Right atrium auricular region (tissue), 2 donors: Measurements from ENCODE around the gene ABCC2. TPM values are rescaled to one million over a fixed set of nuclear protein-coding genes. Genes with fewer than 3 reads are reported as not detected.

ENCODE experiments used
- DNase-seq: peaks from one replicate; pipeline ENCODE4 v3.0.0-alpha.2; 2019; ENCODE audit warnings: low spot score
- H3K27ac ChIP-seq, 2 donors: fragments of 200-600 bp; sonication (generic); 1 replicate in 1 of 2; 2 replicates in 1 of 2; pipeline ENCODE4 v1.5.1; 2016 to 2019
- H3K27me3 ChIP-seq, 2 donors: fragments of 200-600 bp; sonication (generic); one replicate each; pipeline versions ENCODE4 v1.5.1 to v1.6.0; 2017 to 2019
- H3K36me3 ChIP-seq: fragments of 200-600 bp; sonication (generic); one replicate; pipeline ENCODE4 v1.5.1; 2016
- H3K4me1 ChIP-seq, 2 donors: fragments of 200-600 bp; sonication (generic); one replicate each; pipeline versions ENCODE4 v1.5.1 to v1.6.0; 2017 to 2019
- H3K4me3 ChIP-seq, 2 donors: fragments of 200-600 bp; sonication (generic); 1 replicate in 1 of 2; 2 replicates in 1 of 2; pipeline ENCODE4 v1.5.1; 2017 to 2019; ENCODE audit warnings: mild to moderate bottlenecking in 1 of 2, moderate library complexity in 1 of 2
- H3K9me3 ChIP-seq, 2 donors: fragments of 200-600 bp; sonication (generic); one replicate each; pipeline ENCODE4 v1.5.1; 2019
- total RNA-seq, 2 donors: library from RNA; depleted of rRNA; stranded (reverse); fragments of >200 nt; gene quantifications; one replicate each; pipeline ENCODE4 v1.1.0, GENCODE V29; 2016
- TF ChIP-seq, protein P1 (sequence below), 2 donors: fragments of 200-600 bp; sonication (generic); IDR thresholded peaks; one replicate each; pipeline ENCODE4 v1.5.1; 2019; ENCODE audit warnings: antibody characterized with exemption in 2 of 2

Gene ABCC2
- total RNA-seq, 2 donors from 2014 or later, result 0.15 to 0.28 TPM

DNA sequence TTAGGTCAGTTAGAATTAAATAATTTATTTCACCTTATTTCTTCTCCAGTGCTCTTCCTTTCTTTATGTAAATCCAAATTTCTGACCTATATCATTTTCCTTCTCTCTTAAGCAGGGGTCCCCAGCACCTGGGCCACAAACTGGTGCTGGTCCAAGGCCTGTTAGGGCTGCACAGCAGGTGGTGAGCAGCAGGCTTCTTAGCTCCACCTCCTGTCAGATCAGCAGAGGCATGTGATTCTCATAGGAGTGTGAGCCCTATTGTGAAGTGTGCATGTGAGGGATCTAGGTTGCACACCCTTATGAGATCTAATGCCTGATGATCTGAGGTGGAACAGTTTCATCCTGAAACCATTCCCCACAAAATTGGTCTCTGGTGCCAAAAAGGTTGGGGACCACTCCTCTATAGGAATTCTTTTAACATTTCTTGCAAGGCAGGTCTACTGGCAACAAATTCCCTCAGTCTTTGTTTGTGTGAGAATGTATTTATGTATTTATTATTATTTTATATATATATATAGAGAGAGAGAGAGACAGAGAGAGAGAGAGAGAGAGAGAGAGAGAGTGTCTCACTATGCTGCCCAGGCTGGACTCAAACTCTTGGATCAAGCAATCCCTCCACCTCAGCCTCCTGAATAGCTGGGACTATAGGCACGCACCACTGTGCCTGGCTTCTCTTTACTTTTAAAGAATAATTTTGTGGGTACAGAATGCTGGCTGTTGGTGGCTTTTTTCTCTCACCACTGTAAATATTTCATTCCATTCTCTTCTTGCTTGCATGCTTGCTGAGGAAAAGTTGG lies 4.3 kb upstream of the ABCC2 start:
- no peak overlapping the region for H3K4me3 ChIP-seq
- no peaks in the 10 kb centered on the region for H3K27me3 ChIP-seq
- DNase-seq, result no peak
- H3K9me3 ChIP-seq, result no peaks in the 10 kb centered on the region
- no peaks in the 10 kb centered on the region for H3K4me1 ChIP-seq
- no peaks in the 10 kb centered on the region for H3K36me3 ChIP-seq
- H3K27ac ChIP-seq, result no peak overlapping the region
- TF ChIP-seq, protein P1, sequence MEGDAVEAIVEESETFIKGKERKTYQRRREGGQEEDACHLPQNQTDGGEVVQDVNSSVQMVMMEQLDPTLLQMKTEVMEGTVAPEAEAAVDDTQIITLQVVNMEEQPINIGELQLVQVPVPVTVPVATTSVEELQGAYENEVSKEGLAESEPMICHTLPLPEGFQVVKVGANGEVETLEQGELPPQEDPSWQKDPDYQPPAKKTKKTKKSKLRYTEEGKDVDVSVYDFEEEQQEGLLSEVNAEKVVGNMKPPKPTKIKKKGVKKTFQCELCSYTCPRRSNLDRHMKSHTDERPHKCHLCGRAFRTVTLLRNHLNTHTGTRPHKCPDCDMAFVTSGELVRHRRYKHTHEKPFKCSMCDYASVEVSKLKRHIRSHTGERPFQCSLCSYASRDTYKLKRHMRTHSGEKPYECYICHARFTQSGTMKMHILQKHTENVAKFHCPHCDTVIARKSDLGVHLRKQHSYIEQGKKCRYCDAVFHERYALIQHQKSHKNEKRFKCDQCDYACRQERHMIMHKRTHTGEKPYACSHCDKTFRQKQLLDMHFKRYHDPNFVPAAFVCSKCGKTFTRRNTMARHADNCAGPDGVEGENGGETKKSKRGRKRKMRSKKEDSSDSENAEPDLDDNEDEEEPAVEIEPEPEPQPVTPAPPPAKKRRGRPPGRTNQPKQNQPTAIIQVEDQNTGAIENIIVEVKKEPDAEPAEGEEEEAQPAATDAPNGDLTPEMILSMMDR (IDR thresholded peaks at IDR 0.05), result no peak

DNA sequence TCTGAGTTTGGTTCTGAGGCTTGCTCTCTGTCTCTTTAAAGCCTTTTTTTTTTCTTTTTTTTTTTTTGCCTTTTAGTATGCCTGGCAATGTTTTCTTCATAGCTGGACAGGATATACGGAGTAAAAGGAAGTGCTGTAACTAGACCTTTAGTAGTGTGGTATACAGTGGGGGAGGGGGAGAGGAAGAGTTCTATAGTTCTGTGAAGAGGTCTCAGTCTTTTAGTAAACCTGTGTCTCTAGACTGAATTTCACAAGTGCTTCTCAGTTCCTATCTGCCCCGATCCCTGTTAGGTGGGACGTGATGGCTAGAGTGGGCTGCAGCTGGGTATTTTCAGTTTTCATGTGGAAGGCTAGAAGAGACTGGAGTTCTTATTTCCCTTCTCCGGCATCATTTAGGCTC lies 3.1 kb upstream of the ABCC2 start:
- Histone ChIP-seq H3K27ac (no peak overlapping the region), H3K27me3 (no peaks in the 10 kb centered on the region), H3K36me3 (no peaks in the 10 kb centered on the region), H3K4me1 (no peaks in the 10 kb centered on the region), H3K9me3 (no peaks in the 10 kb centered on the region), H3K4me3 (no peak overlapping the region)
- TF ChIP-seq, protein P1 (IDR thresholded peaks at IDR 0.05), result no peak
- DNase-seq, result no peak

DNA sequence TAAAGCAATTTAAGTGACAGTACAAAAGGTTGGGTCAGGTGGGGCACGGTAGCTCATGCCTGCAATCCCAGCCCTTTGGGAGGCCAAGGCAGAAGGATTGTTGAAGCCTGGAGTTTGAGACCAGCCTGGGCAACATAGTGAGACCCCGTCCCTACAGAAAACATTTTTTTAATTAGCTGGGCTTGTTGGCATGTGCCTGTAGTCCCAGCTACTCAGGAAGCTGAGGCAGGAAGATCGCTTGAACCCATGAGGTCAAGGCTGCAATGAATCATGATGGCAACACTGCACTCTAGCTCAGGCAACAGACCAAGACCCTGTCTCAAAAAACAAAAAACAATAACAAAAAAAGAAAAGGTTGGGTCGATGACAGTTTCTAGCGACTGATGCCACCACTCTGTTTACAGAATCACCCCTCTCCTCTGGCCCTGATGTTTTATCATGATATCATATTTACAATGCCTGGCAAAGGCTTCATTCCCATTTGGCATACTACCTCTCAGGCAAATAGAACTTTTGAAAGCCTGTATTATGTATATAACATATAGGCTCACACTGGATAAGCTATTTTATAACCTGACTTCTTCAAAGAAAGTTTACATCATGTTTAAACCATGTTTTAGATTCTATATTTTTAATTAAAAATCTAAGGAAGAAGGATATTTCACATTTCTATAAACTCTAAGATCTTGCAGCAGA lies 558 bp upstream of the ABCC2 start:
- Histone ChIP-seq H3K9me3 (no peaks in the 10 kb centered on the region), H3K27ac (no peak overlapping the region), H3K4me3 (no peak overlapping the region), H3K27me3 (no peaks in the 10 kb centered on the region), H3K4me1 (no peaks in the 10 kb centered on the region), H3K36me3 (no peaks in the 10 kb centered on the region)
- DNase-seq, result no peak
- TF ChIP-seq, protein P1 (IDR thresholded peaks at IDR 0.05), result no peak

DNA sequence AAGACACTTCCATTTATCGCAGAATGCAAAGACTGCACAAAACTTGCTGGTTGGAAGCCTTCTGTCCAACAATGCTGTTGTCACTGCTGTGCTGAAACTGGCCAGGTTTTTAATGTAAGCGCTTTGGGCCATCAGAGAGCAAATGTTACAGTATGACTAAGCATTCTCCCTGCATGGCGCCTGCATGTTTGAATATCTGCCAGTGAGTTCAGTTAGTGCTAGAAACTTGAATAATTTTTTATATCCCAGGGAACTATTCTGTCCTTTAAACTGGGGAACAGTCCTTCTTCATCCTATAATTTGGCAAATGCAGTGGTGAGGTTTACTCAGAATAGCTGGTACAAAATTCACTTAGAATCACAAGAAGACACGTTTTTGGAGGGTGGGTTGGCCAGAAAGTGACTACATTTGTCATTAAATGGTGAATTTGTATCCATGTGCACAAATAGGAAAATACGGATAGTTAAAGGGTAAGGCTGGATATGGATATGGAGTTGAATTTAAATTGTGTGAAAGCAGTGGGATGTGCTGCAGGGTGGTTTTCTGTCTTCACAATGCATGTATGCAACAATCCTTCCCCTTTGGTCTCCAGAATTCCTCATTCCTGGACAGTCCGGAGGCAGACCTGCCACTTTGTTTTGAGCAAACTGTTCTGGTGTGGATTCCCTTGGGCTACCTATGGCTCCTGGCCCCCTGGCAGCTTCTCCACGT lies 1.7 kb downstream of the ABCC2 start:
- Histone ChIP-seq H3K27ac (no peak overlapping the region), H3K27me3 (no peaks in the 10 kb centered on the region), H3K9me3 (no peaks in the 10 kb centered on the region), H3K4me1 (no peaks in the 10 kb centered on the region), H3K36me3 (no peaks in the 10 kb centered on the region), H3K4me3 (no peak overlapping the region)
- TF ChIP-seq, protein P1 (IDR thresholded peaks at IDR 0.05), result no peak
- DNase-seq, result no peak

DNA sequence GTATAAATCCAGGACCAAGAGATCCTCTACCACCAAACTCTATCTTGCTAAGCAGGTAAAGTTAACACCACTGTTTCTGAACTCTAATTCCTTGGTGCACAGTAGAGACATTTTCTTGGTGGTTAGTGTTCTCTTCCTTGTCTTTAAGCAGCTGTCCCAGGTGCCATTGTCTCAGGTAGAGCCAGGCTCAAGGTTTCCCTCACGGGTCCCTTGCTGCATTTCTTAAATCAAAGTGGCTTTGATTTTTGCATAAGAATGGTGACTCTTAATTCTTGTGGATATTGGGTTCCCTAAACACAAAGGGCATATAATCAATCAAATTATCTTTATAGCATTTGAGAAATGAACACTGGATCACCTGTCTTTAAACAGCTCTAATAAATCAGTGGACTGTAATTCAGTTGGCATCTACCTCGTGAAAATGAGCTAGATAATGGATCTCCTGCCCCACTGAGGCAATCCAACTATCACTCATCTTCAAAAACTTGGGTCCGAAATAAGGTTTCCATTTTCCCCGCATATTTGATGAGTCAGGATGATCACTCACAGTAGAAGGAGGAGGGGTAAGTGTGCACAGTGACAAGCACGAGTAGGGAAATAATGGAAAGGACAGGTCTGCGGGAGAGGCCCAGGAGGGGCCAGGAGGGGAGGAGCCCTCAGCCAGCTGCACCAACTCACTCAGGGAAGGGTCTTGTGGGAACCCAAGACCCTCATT lies 2.4 kb downstream of the ABCC2 start:
- Histone ChIP-seq H3K9me3 (no peaks in the 10 kb centered on the region), H3K27ac (no peak overlapping the region), H3K4me1 (no peaks in the 10 kb centered on the region), H3K4me3 (no peak overlapping the region), H3K36me3 (no peaks in the 10 kb centered on the region), H3K27me3 (no peaks in the 10 kb centered on the region)
- TF ChIP-seq, protein P1 (IDR thresholded peaks at IDR 0.05), result no peak
- no peak for DNase-seq
